PFSK-1 (cell line): ENCODE results near the gene IL21.

Experiments
- FOXP2 ChIP-seq: optimal IDR thresholded peaks from 2 replicates; pipeline ENCODE3; 2011; ENCODE audit warnings: borderline replicate concordance, control low read depth, inconsistent platforms; ENCODE audit not compliant: insufficient read depth; ENCODE audit errors: extremely low read length, extremely low read depth
- POLR2AphosphoS5 ChIP-seq: IDR thresholded peaks from 2 replicates; pipeline ENCODE4 v1.6.1; 2012; ENCODE audit warnings: low read depth, mild to moderate bottlenecking, control low read depth, low read length, moderate library complexity
- REST ChIP-seq, 2 experiments: IDR thresholded peaks; 2 replicates each; pipeline versions ENCODE4 v1.6.1 to v1.8.0; 2011 to 2012; ENCODE audit warnings: low read depth in 2 of 2, low read length in 2 of 2, control low read depth in 1 of 2, inconsistent platforms in 1 of 2, mild to moderate bottlenecking in 1 of 2, moderate library complexity in 1 of 2; ENCODE audit not compliant: insufficient read depth in 1 of 2
- SIN3A ChIP-seq: IDR thresholded peaks from 2 replicates; pipeline ENCODE4 v1.6.1; 2012; ENCODE audit warnings: mild to moderate bottlenecking, low read length, moderate library complexity, borderline replicate concordance; ENCODE audit not compliant: insufficient read depth
- TAF1 ChIP-seq: IDR thresholded peaks from 2 replicates; pipeline ENCODE4 v1.6.1; 2012; ENCODE audit warnings: low read length, control low read depth, borderline replicate concordance; ENCODE audit not compliant: insufficient read depth

IL21 gene

GRCh38 chr4:122577808-122578781 lies 42.8 kb downstream of the IL21 start:
- TF ChIP-seq TAF1: no peak
- no peak for TF ChIP-seq SIN3A
- no peak for TF ChIP-seq REST (IDR thresholded peaks at IDR 0.05; ENCODE audit: insufficient read depth in 1 of 2, low read depth in 2 of 2, low read length in 2 of 2)
- no peak for TF ChIP-seq FOXP2
- no peak for TF ChIP-seq POLR2AphosphoS5

GRCh38 chr4:122577189-122577553 lies 43.7 kb downstream of the IL21 start:
- TF ChIP-seq FOXP2: no peak
- TF ChIP-seq POLR2AphosphoS5: no peak
- TF ChIP-seq REST (IDR thresholded peaks at IDR 0.05; ENCODE audit: insufficient read depth in 1 of 2, low read depth in 2 of 2, low read length in 2 of 2): no peak
- TF ChIP-seq SIN3A: no peak
- no peak for TF ChIP-seq TAF1

GRCh38 chr4:122576261-122577188 lies 44.3 kb downstream of the IL21 start:
- TF ChIP-seq SIN3A (no peak), REST (IDR thresholded peaks at IDR 0.05; ENCODE audit: insufficient read depth in 1 of 2, low read depth in 2 of 2, low read length in 2 of 2) (no peak), FOXP2 (no peak), TAF1 (no peak), POLR2AphosphoS5 (no peak)

GRCh38 chr4:122562449-122562848 lies 58.4 kb downstream of the IL21 start:
- TF ChIP-seq FOXP2: no peak
- no peak for TF ChIP-seq POLR2AphosphoS5
- no peak for TF ChIP-seq TAF1
- no peak for TF ChIP-seq REST (IDR thresholded peaks at IDR 0.05; ENCODE audit: insufficient read depth in 1 of 2, low read depth in 2 of 2, low read length in 2 of 2)
- no peak for TF ChIP-seq SIN3A
